K562 (cell line): ENCODE data around the gene AMFR.

Experiments used
- CXXC5 ChIP-seq: fragments of 250-450 bp; sonication (Bioruptor Pico); IDR thresholded peaks from 2 replicates; pipeline ENCODE4 v1.8.0; 2022; ENCODE audit warnings: inconsistent platforms, mild to moderate bottlenecking, moderate library complexity
- ELK1 ChIP-seq: sonication (generic); formaldehyde crosslinking; IDR thresholded peaks from 2 replicates; pipeline ENCODE4 v1.8.1; 2022; ENCODE audit warnings: missing genetic modification reagents
- HMGXB4 ChIP-seq: sonication (generic); formaldehyde crosslinking; IDR thresholded peaks from 2 replicates; pipeline ENCODE4 v1.8.1; 2023; ENCODE audit warnings: mild to moderate bottlenecking, missing genetic modification reagents
- KDM4B ChIP-seq, 2 experiments: fragments of 450-650 bp in 1 of 2; sonication (generic) in 1 of 2; IDR thresholded peaks; 2 replicates each; pipeline ENCODE4 v1.6.1; 2016 to 2017; ENCODE audit warnings: borderline replicate concordance in 2 of 2, antibody characterized with exemption in 1 of 2, low read depth in 1 of 2, mild to moderate bottlenecking in 1 of 2
- MEIS2 ChIP-seq: fragments of 450-650 bp; IDR thresholded peaks from 2 replicates; pipeline ENCODE4 v1.6.1; 2014; ENCODE audit warnings: mild to moderate bottlenecking; ENCODE audit not compliant: partially characterized antibody
- SRSF9 ChIP-seq: fragments of 200-400 bp; formaldehyde crosslinking; IDR thresholded peaks from 2 replicates; pipeline ENCODE4 v1.6.1; 2017; ENCODE audit warnings: low read depth, low read length, borderline replicate concordance
- TF ChIP-seq, protein P1 (sequence below): fragments of 450-650 bp; IDR thresholded peaks from 2 replicates; pipeline ENCODE4 v1.6.1; 2016; ENCODE audit warnings: missing biosample characterization, missing genetic modification characterization
- TF ChIP-seq, protein P2 (sequence below): sonication (generic); formaldehyde crosslinking; IDR thresholded peaks from 2 replicates; pipeline ENCODE4 v1.9.0; 2022; ENCODE audit warnings: mild to moderate bottlenecking, missing genetic modification reagents
- TF ChIP-seq, protein P3 (sequence below), 3 experiments: IDR thresholded peaks in 2 of 3; conservative IDR thresholded peaks in 1 of 3; 2 replicates each; pipeline ENCODE4 v1.5.1; 2011 to 2012; ENCODE audit warnings: low read length in 3 of 3, mild to moderate bottlenecking in 3 of 3, control low read depth in 2 of 3, improper control_type of control experiment in 1 of 3, inconsistent platforms in 1 of 3, low read depth in 1 of 3, mixed read lengths in 1 of 3, moderate library complexity in 1 of 3; ENCODE audit not compliant: insufficient read depth in 2 of 3
- TF ChIP-seq, protein P4 (sequence below): fragments of 250-450 bp; sonication (Bioruptor Pico); IDR thresholded peaks from 2 replicates; pipeline ENCODE4 v1.4.0; 2020; ENCODE audit warnings: mild to moderate bottlenecking, moderate library complexity

DNA sequence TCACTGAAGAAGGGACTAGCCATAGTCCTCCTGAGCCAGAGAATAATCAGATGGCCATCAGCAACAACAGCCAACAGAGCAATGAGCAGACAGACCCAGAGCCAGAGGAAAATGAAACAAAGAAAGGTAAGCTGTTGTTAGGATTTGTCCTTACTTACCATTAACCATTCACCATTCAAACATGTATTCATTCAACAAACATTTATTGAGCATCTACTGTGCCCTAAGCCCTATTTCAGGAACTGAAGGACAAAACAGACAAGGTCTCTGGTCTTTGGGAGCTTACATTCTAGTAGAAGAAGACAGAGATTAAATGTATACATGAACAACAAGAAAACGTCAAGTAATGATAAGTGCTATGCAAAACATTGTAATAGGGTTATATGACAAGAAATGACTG, 45.3 kb upstream of the AMFR start:
- TF ChIP-seq, protein P1, sequence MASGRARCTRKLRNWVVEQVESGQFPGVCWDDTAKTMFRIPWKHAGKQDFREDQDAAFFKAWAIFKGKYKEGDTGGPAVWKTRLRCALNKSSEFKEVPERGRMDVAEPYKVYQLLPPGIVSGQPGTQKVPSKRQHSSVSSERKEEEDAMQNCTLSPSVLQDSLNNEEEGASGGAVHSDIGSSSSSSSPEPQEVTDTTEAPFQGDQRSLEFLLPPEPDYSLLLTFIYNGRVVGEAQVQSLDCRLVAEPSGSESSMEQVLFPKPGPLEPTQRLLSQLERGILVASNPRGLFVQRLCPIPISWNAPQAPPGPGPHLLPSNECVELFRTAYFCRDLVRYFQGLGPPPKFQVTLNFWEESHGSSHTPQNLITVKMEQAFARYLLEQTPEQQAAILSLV (tag) = no peak
- no peak for TF ChIP-seq HMGXB4
- no peak for TF ChIP-seq MEIS2
- TF ChIP-seq, protein P2, sequence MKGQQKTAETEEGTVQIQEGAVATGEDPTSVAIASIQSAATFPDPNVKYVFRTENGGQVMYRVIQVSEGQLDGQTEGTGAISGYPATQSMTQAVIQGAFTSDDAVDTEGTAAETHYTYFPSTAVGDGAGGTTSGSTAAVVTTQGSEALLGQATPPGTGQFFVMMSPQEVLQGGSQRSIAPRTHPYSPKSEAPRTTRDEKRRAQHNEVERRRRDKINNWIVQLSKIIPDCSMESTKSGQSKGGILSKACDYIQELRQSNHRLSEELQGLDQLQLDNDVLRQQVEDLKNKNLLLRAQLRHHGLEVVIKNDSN (CRISPR knock-in tag) = no peak
- no peak for TF ChIP-seq CXXC5
- TF ChIP-seq SRSF9 = no peak
- no peak for TF ChIP-seq ELK1 (CRISPR knock-in tag)
- TF ChIP-seq, protein P3, sequence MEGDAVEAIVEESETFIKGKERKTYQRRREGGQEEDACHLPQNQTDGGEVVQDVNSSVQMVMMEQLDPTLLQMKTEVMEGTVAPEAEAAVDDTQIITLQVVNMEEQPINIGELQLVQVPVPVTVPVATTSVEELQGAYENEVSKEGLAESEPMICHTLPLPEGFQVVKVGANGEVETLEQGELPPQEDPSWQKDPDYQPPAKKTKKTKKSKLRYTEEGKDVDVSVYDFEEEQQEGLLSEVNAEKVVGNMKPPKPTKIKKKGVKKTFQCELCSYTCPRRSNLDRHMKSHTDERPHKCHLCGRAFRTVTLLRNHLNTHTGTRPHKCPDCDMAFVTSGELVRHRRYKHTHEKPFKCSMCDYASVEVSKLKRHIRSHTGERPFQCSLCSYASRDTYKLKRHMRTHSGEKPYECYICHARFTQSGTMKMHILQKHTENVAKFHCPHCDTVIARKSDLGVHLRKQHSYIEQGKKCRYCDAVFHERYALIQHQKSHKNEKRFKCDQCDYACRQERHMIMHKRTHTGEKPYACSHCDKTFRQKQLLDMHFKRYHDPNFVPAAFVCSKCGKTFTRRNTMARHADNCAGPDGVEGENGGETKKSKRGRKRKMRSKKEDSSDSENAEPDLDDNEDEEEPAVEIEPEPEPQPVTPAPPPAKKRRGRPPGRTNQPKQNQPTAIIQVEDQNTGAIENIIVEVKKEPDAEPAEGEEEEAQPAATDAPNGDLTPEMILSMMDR (IDR thresholded peaks at IDR 0.05 in 2 of 3, conservative IDR thresholded peaks at IDR 0.05 in 1 of 3; ENCODE audit: insufficient read depth in 2 of 3, low read depth in 1 of 3, low read length in 3 of 3) = no peak
- TF ChIP-seq KDM4B (IDR thresholded peaks at IDR 0.05; ENCODE audit: borderline replicate concordance in 2 of 2, low read depth in 1 of 2) = no peak
- TF ChIP-seq, protein P4, sequence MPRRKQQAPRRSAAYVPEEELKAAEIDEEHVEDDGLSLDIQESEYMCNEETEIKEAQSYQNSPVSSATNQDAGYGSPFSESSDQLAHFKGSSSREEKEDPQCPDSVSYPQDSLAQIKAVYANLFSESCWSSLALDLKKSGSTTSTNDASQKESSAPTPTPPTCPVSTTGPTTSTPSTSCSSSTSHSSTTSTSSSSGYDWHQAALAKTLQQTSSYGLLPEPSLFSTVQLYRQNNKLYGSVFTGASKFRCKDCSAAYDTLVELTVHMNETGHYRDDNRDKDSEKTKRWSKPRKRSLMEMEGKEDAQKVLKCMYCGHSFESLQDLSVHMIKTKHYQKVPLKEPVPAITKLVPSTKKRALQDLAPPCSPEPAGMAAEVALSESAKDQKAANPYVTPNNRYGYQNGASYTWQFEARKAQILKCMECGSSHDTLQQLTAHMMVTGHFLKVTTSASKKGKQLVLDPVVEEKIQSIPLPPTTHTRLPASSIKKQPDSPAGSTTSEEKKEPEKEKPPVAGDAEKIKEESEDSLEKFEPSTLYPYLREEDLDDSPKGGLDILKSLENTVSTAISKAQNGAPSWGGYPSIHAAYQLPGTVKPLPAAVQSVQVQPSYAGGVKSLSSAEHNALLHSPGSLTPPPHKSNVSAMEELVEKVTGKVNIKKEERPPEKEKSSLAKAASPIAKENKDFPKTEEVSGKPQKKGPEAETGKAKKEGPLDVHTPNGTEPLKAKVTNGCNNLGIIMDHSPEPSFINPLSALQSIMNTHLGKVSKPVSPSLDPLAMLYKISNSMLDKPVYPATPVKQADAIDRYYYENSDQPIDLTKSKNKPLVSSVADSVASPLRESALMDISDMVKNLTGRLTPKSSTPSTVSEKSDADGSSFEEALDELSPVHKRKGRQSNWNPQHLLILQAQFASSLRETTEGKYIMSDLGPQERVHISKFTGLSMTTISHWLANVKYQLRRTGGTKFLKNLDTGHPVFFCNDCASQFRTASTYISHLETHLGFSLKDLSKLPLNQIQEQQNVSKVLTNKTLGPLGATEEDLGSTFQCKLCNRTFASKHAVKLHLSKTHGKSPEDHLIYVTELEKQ (CRISPR knock-in tag) = no peak
